ENCODE data around the gene OLA1.

Gene OLA1

DNA sequence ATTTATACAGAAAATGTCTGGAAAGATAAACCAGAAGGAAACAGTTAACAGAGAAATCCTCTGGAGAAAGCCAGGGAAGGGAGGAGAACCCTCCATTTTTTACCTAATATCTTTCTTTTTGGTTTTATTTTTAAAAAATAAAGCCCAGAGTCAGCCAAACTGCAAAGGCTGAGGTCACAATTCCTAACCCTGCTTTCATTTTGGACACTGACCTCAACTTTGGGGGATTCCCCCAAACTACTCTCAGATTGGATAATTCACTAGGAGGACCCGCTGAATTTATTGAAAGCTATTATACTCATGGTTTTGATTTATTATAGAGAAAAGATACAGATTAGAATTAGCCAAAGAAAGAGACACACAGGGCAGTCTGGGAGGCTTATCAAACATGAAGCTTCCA lies 189.9 kb downstream of the OLA1 start:
- DNase-seq: no peak

GRCh38 chr2:174058026-174058425 lies 190.3 kb downstream of the OLA1 start:
- DNase-seq: no peak

DNA sequence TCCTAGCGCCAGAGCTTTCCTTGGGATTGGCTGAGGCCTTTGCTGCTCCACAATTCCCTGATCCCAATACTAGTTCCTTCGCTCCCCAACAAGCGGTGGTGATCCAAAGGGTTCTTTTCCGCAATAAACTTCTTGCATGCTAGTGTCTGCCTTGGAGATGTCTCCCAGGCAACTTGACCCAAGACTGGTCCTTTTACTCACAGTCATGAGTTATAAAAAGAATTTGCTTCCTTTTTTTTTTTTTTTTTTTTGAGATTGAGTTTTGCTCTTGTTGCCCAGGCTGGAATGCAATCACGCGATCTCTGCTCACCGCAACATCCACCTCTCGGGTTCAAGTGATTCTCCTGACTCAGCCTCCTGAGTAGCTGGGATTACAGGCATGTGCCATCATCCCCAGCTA lies 193.4 kb downstream of the OLA1 start:
- DNase-seq: no peak

DNA sequence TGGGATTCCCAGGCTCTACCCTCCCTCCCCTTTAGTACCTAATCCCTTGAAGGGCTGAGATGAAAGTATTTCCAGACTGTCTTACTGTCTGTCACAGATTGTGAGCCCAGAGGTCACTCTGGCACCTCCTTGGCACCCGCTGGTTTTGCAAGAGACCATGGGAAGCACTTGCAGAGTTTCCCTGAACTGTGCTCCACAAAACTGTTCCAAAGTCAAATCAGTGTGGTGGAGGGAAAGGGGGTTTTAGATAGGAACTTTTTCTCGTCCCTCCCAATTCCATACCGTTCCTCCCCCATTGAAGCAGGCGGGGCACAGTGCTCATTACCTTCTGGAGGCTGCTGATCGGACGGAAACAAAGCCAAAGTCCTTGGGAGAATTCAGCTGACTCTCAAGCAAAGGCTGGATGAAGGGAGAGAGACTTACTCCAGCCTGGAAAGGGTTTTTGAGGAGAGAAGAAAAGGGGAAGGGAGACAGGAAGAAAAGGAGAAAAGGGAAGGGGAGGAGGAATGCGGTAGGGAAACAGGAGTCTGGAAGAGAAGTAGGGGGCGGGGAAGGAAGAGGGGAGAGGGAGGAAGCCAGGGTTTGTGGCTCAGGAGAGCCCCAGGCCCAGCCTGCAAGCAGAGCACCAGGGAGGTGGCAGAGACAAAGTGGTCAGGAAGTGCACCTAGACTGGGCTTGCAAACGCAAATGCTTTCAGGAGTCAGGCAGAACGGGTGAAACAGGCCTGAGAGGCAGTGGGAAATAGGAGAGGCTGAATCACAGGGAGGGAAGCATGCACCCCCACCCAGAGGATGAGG lies 194.8 kb downstream of the OLA1 start:
- DNase-seq: no peak

GRCh38 chr2:174052584-174052976 lies 195.8 kb downstream of the OLA1 start:
- DNase-seq: no peak

DNA sequence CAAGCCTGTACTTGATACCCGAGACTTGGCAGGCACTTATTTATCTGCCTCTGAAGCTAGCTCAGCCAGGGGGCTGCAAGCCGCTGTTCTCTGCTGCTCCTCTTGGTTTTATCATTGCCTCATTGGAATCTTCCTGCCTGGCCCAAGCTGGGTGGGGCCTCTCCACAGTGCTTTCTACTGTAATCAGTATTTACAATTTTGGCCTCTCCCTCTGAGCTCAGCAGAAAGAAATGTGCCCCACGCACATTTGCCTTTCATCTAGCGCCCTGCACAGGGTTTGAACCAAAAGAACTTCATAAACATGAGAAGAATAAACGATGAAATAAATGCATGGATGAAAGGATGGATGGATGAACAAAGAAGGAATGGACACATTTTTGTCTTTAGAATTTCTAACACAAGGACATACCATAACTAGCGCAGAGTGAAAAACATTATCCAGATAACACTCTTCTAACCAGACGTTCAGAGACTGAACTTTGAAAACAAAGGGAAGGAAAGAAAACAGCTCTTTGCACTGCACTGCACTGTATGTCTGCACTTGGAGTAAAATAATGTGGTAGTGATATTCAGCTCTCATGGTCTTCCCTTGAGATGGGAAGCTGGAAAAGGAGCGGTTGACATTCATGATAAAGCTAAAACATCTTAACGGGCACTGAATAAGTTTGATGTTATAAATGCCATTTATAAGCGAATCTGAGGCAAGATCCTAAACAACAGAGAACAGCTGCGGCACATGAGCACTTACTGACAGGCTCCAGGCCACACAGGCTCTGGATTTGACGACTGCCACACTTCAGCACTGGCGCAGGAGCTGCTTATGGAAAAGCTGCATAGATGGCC lies 196.4 kb downstream of the OLA1 start:
- no peak for DNase-seq

DNA sequence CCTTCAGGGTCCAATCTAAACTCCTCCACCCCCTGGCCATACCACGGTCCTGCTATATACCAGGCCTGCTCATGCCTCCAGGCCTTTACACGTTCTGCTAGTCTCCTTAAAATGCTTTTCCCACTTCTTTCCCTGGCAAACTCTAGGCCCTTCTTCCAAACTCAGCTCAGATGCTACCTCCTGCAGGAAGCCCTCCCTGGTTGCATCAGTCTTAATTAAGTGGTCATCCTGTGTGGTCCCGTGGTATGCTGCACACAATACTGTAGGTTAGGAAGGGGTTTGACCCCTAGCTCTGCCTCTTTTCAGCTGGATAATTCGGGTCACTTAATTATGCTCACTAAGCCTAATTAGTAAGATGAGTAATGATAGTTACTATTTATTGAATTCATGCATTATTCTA lies 197.3 kb downstream of the OLA1 start:
- DNase-seq: no peak

GRCh38 chr2:174049895-174050294 lies 198.4 kb downstream of the OLA1 start:
- no peak for DNase-seq

DNA sequence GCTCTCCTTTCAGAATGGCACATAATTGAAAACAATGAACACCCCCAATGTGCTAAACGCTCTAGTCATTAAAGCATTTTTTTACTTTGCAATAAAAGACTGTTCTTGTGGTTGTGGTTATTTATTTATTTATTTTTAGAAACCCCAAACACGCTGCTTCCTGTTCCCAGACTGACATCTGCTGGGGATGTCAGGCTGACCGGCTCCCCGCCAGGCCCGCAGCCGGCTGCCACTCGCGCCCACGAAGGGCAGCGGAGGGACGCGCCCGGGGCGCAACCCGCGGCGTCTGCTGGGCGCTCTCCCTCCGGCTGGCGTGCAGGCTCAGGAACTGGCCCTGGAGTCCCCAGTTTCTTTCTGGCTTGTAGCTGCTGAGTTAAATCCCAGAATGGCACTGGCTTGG lies 200.1 kb downstream of the OLA1 start:
- DNase-seq: no peak

GRCh38 chr2:174047746-174048145 lies 200.6 kb downstream of the OLA1 start:
- DNase-seq: no peak

DNA sequence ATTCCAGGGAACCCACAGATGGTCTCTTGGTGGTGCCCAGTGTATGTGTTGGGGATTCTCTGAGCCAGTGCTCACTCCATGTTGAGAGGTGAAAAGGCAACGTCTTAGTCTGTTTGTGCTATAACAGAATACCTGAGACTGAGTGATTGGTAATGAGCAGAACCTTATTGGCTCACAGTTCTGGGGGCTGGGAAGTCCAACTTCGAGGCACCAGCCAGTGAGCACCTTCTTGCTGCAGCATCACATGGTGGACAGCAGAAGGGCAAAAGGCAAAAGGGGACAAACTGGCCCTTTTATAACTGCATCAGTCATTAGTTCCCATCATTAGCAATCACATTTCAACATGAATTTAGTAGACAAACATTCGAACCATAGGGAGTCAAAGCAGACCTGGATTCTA lies 202.2 kb downstream of the OLA1 start:
- DNase-seq: no peak

DNA sequence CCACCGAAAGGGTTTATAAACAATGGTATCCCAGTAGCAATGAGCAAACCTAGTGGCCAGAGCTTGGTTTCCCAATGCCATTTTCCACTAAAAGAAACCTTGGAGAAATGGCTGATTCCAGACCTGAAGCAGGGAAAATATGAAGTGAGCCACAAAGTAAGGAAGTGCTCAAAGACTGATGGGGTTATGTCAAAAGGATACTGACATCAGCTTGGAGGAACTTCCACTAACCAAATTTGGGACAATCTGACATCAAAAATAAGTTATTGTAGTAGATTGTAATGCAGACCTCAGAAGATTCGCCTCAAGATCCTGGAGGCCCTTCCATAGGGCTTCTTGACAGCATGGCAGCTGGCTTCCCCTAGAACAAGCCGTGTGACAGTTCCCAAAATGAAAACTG lies 203.8 kb downstream of the OLA1 start:
- DNase-seq: no peak

GRCh38 chr2:174040417-174040701 lies 208.0 kb downstream of the OLA1 start:
- DNase-seq: no peak

GRCh38 chr2:174039551-174040416 lies 208.5 kb downstream of the OLA1 start:
- peak; percentile 85 for DNase-seq

DNA sequence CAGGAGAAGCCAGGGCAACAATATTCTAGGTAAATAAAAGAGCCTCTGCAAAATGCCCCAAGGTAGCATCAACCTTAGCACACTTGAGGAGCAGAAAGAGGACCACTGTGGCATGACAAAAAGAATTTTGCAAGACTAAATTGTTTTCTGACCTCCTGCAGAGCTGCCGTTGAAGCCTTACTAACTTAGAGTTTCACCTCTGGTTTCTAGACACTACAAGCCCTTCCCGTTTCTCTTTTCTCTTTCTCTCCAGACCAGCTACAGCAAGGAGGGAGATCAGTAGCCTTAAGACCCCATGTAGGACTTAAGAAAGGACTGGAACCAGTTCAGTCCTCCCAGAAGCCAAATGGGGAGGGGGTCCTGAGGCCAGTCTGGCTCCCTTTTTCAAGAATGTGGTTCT lies 209.9 kb downstream of the OLA1 start:
- no peak for DNase-seq

DNA sequence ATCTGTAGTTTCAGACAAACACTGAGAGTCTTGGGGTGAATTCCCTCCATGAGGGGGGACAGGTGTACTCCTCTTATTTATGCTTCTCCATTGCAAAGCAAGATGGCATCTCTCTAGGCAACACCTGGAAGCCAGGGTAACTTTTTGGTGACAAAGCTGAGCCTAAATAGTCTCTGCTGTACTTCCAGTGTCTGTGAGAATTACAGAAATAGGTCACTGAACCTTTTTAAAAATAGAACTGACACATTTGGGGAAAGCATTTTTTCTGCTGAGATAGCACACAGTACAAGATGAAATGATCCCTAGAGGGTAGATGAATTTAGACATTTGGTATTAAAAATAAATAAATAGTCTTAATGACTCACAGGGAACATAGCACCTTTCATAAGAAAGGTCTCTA lies 211.5 kb downstream of the OLA1 start:
- no peak for DNase-seq

DNA sequence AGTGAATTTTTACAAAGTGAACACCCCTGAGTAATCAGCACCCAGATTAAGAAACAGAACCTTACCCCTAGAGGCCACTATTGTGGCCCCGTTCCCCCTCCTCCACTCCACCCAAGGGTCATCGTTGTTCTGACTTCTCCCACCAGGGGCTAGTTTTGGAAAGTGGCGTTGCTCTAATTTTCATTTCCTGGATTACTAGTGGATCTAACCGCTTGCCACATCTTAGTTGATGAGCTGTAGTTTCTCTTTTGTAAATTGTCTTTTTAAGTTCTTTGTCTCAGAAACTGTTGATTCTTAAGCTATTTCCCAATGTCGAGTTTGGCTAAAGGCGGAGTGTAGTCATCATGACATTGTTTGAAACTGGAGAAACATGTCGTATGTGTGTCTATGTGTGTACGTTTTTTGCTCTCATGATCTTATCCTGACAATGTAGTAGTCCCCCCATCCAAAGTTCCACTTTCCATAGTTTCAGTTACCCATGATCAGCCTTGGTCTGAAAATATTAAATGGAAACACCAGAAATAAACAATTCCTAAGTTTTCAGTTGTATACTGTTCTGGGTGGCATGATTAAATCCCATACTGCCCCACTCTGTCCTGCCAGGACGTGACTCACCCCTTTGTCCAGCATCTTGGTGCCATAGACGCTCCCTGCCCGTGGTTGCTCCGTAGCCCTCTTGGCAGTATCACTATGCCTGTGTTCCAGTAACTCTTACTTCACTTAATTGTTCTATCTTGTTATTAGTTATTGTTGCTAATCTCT lies 212.2 kb downstream of the OLA1 start:
- DNase-seq: no peak

DNA sequence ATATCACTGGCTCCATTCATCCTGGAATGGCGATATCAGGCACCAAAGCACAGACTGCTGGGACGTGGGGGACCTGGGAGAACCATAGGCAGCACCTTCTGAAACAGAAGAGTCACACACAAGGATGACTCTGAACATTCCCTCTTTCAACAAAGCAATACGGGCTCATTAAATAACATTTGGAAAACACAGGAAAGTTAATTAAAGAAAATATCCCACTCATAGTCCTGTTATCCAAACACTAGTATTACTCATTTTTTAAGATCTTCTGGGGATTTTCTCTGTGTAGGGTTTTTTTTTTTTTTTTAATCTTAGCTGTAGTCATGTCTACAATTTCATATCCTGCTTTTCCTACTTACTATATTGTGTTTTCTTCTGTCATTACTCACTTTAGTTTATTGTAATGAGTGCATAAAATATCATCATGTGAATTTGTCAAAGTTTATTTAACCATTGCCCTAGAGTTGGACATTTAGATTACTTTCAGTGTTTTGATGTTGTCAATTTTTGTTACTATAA lies 213.2 kb downstream of the OLA1 start:
- no peak for DNase-seq

GRCh38 chr2:174033163-174033550 lies 215.2 kb downstream of the OLA1 start:
- DNase-seq: no peak

GRCh38 chr2:174031226-174031625 lies 217.1 kb downstream of the OLA1 start:
- no peak for DNase-seq

DNA sequence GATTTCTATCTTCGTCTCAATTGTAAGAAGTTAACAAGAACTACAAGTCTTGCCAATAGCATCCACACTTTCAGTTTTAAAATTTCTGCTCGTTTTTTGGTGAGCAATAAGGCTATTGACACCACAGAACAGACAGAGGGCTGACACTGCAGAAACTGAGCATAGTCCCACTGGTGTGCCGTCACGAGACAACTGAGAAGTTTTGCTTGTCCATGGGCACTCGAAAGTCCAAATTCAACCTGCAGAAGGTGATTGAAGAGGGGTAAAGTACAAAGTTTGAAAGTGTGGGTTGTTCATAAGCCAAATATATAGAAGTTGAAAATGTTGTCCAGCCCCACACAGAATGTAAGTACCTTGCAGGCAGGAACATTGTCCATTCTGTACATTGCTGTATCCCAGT lies 219.4 kb downstream of the OLA1 start:
- no peak for DNase-seq

GRCh38 chr2:174027956-174028355 lies 220.4 kb downstream of the OLA1 start:
- no peak for DNase-seq

All from stimulated activated CD4-positive, alpha-beta T cell treated with anti-CD3 and anti-CD28 coated beads, Interleukin-1b, Interleukin-23, amount 100 ng/mL, for 48 hours (primary cell).